Nephron (organoid): ENCODE data around the gene FUT6.
"Not testable (repeated sequence)": the region's sequence is repeated elsewhere in the genome, so short reads cannot be mapped to it uniquely, and the experiment has no call there.

Experiments
- H3K27ac Mint-ChIP-seq, 3 experiments: 2 replicates each; pipeline ENCODE4 v1.8.0; 2020; ENCODE audit warnings: mixed read lengths in 3 of 3, mild to moderate bottlenecking in 2 of 3, moderate library complexity in 1 of 3
- H3K27me3 Mint-ChIP-seq: 2 replicates; pipeline ENCODE4 v1.8.0; 2021; ENCODE audit warnings: low read depth, mild to moderate bottlenecking, moderate library complexity, mixed read lengths
- H3K36me3 Mint-ChIP-seq: 2 replicates; pipeline ENCODE4 v1.8.0; 2020; ENCODE audit warnings: low read depth, mixed read lengths
- H3K4me1 Mint-ChIP-seq: 2 replicates; pipeline ENCODE4 v1.8.0; 2020; ENCODE audit warnings: mixed read lengths
- H3K4me3 Mint-ChIP-seq, 3 experiments: 2 replicates each; pipeline ENCODE4 v1.8.0; 2020; ENCODE audit warnings: mild to moderate bottlenecking in 3 of 3, mixed read lengths in 3 of 3, moderate library complexity in 2 of 3
- H3K9me3 Mint-ChIP-seq: 2 replicates; pipeline ENCODE4 v1.8.0; 2020; ENCODE audit warnings: mixed read lengths
- CTCF ChIP-seq, 3 experiments: fragments of 200-600 bp; sonication (generic); IDR thresholded peaks; one replicate each; pipeline ENCODE4 v1.5.0; 2021; ENCODE audit warnings: antibody characterized with exemption in 3 of 3; ENCODE audit not compliant: unreplicated experiment in 3 of 3

The FUT6 gene

GRCh38 chr19:5839065-5840017 is at the start of gene FUT6:
Gene FUT6 (minus strand): TSS chr19:5839702. CDS start chr19:5832567, 7,135 bp downstream.
- peak within 1 kb of the TSS in 1 of 3 experiments; percentile 64 for H3K4me3 Mint-ChIP-seq
- no peaks in the 10 kb centered on the region for H3K9me3 Mint-ChIP-seq
- no peak for TF ChIP-seq CTCF (IDR thresholded peaks at IDR 0.05; ENCODE audit: unreplicated experiment in 3 of 3)
- H3K27ac Mint-ChIP-seq: peak within 1 kb of the TSS; percentile 96 to 99 (median 96)
- peaks cover 3% of the 10 kb centered on the region for H3K27me3 Mint-ChIP-seq
- H3K4me1 Mint-ChIP-seq: peaks cover 9% of the 10 kb centered on the region
- no peaks in the 10 kb centered on the region for H3K36me3 Mint-ChIP-seq

GRCh38 chr19:5884065-5884811 is 44.7 kb upstream of the FUT6 start:
- peaks cover 26% of the 10 kb centered on the region for H3K4me1 Mint-ChIP-seq
- not testable (repeated sequence) for H3K4me3 Mint-ChIP-seq, H3K36me3 Mint-ChIP-seq, H3K27me3 Mint-ChIP-seq, H3K9me3 Mint-ChIP-seq
- peak overlapping the region in 2 of 3 experiments; percentile 17 to 35 for H3K27ac Mint-ChIP-seq

- not testable (repeated sequence) for H3K9me3 Mint-ChIP-seq, H3K27me3 Mint-ChIP-seq, H3K36me3 Mint-ChIP-seq, H3K4me3 Mint-ChIP-seq
- H3K4me1 Mint-ChIP-seq: peaks cover 26% of the 10 kb centered on the region
- peak overlapping the region; percentile 27 to 93 (median 40) for H3K27ac Mint-ChIP-seq
Observed at GRCh38 chr19:5883157-5883873, 43.8 kb upstream of the FUT6 start.

GRCh38 chr19:5882421-5882968 is 43.0 kb upstream of the FUT6 start:
- no peak for TF ChIP-seq CTCF (IDR thresholded peaks at IDR 0.05; ENCODE audit: unreplicated experiment in 3 of 3)
- no peaks in the 10 kb centered on the region for H3K36me3 Mint-ChIP-seq
- H3K27ac Mint-ChIP-seq: peak overlapping the region in 1 of 3 experiments; percentile 15
- H3K9me3 Mint-ChIP-seq: no peaks in the 10 kb centered on the region
- peaks cover 32% of the 10 kb centered on the region for H3K4me1 Mint-ChIP-seq
- H3K4me3 Mint-ChIP-seq: no peak overlapping the region
- peaks cover 4% of the 10 kb centered on the region for H3K27me3 Mint-ChIP-seq

GRCh38 chr19:5881543-5882299 is 42.2 kb upstream of the FUT6 start:
- peaks cover 35% of the 10 kb centered on the region for H3K4me1 Mint-ChIP-seq
- peak overlapping the region in 1 of 3 experiments; percentile 48 for H3K27ac Mint-ChIP-seq
- no peak overlapping the region for H3K4me3 Mint-ChIP-seq
- H3K36me3 Mint-ChIP-seq: no peaks in the 10 kb centered on the region
- no peaks in the 10 kb centered on the region for H3K9me3 Mint-ChIP-seq
- H3K27me3 Mint-ChIP-seq: peaks cover 4% of the 10 kb centered on the region
- TF ChIP-seq CTCF (IDR thresholded peaks at IDR 0.05; ENCODE audit: unreplicated experiment in 3 of 3): no peak

GRCh38 chr19:5880604-5881078 is 41.1 kb upstream of the FUT6 start:
- Mint-ChIP-seq H3K27ac (peak overlapping the region in 2 of 3 experiments; percentile 64 to 88), H3K9me3 (no peaks in the 10 kb centered on the region), H3K27me3 (peaks cover 9% of the 10 kb centered on the region), H3K4me1 (peaks cover 40% of the 10 kb centered on the region), H3K4me3 (peak overlapping the region in 1 of 3 experiments; percentile 21), H3K36me3 (no peaks in the 10 kb centered on the region)
- TF ChIP-seq CTCF (IDR thresholded peaks at IDR 0.05; ENCODE audit: unreplicated experiment in 3 of 3): no peak
